Non-pigmented ciliary epithelial cell (primary cell): ENCODE data around the gene CENPW.
A peak's percentile ranks its signal among the peaks of the same experiment; 100 is the strongest.

Experiments
- DNase-seq: peaks from one replicate; pipeline ENCODE4 v3.0.0-alpha.2; 2010; ENCODE audit warnings: low read depth

Gene CENPW

GRCh38 chr6:126339796-126340609 lies at the start of gene CENPW:
Gene CENPW (plus strand): TSS chr6:126340115. CDS start chr6:126340274, 159 bp downstream.
- DNase-seq: peak; percentile 38

GRCh38 chr6:126293891-126294524 lies 45.9 kb upstream of the CENPW start:
- DNase-seq: no peak

GRCh38 chr6:126300126-126300525 lies 39.8 kb upstream of the CENPW start:
- DNase-seq: no peak

GRCh38 chr6:126300735-126301134 lies 39.2 kb upstream of the CENPW start:
- DNase-seq: no peak

GRCh38 chr6:126302191-126302590 lies 37.7 kb upstream of the CENPW start:
- no peak for DNase-seq

GRCh38 chr6:126307849-126308248 lies 32.1 kb upstream of the CENPW start:
- peak; percentile 64 for DNase-seq

- no peak for DNase-seq
Observed at GRCh38 chr6:126308362-126308761, 31.6 kb upstream of the CENPW start.

GRCh38 chr6:126312013-126312665 lies 27.8 kb upstream of the CENPW start:
- DNase-seq: no peak

- no peak for DNase-seq
Observed at GRCh38 chr6:126313941-126314340, 26.0 kb upstream of the CENPW start.

GRCh38 chr6:126318797-126319196 lies 21.1 kb upstream of the CENPW start:
- no peak for DNase-seq

- no peak for DNase-seq
Observed at GRCh38 chr6:126333729-126334128, 6.2 kb upstream of the CENPW start.

- no peak for DNase-seq
Observed at GRCh38 chr6:126335210-126335609, 4.7 kb upstream of the CENPW start.

GRCh38 chr6:126337323-126337722 lies 2.6 kb upstream of the CENPW start:
- no peak for DNase-seq

- DNase-seq: no peak
Observed at GRCh38 chr6:126341126-126341525, 1.2 kb downstream of the CENPW start.

- no peak for DNase-seq
Observed at GRCh38 chr6:126344181-126344580, 4.3 kb downstream of the CENPW start.

GRCh38 chr6:126351960-126352359 lies 12.0 kb downstream of the CENPW start:
- DNase-seq: no peak

GRCh38 chr6:126352514-126352913 lies 12.6 kb downstream of the CENPW start:
- DNase-seq: no peak

GRCh38 chr6:126356526-126356925 lies 16.6 kb downstream of the CENPW start:
- no peak for DNase-seq

GRCh38 chr6:126359936-126360537 lies 20.1 kb downstream of the CENPW start:
- DNase-seq: no peak

GRCh38 chr6:126361832-126362440 lies 22.0 kb downstream of the CENPW start:
- no peak for DNase-seq

- DNase-seq: no peak
Observed at GRCh38 chr6:126367849-126368248, 27.9 kb downstream of the CENPW start.

- no peak for DNase-seq
Observed at GRCh38 chr6:126372626-126373025, 32.7 kb downstream of the CENPW start.
